ENCODE data around the gene ANKH.
"Not testable (repeated sequence)": the region's sequence is repeated elsewhere in the genome, so short reads cannot be mapped to it uniquely, and the experiment has no call there.

The ANKH gene

DNA sequence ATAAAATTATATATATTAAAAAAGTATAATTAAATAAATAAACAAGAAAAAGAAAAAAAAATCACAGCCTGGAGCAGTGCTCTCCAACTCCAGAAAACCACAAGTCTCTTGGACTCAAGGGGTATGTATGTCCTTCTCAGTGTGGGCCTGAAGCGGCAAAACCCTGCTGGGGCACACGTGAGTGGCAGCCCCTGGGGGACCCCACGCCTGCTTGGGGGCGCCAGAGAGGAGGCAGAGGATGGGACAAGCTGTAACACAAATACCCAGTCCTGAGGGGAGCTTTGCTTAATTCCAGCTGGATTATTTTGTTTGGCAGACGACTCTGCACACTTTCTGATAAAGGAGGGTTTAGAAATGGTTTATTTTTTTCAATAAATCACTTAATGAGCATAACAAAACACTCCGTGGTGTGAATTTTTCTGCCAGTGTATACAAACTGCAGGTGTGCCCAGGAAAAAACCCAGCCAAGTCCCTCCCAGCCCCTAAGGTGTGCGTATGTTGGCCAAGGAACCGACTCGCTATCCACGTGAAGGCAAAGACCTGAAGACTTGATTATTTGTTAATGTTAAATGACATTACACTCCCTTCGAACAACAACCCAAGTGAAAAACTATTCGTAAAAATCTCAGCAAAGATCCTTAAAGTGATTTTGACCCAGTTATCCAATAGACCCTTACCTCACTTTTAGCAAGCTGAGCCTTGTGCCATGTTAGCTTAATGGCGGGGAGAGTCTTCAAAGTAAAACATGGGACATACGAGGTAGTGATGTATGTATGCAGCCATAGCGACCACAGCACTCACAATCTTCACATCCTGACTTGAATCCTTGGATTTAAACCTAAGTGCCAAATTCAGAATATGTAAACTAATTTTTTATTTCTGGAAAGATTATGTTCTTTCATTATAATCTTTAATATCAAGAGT, 32.9 kb downstream of the ANKH start:
- Histone ChIP-seq H3K4me3 (ENCODE audit: low read length) (no peak overlapping the region), H3K4me1 (ENCODE audit: control insufficient read depth, insufficient read depth, low read length) (no peaks in the 10 kb centered on the region), H3K9me3 (replicated peaks; ENCODE audit: low read length) (no peaks in the 10 kb centered on the region), H3K36me3 (ENCODE audit: insufficient read depth, low read length) (no peaks in the 10 kb centered on the region), H3K4me2 (ENCODE audit: low read length) (no peak overlapping the region), H3K9ac (ENCODE audit: low read depth, low read length) (no peak overlapping the region), H3K27me3 (ENCODE audit: control insufficient read depth, insufficient read depth, low read length) (no peaks in the 10 kb centered on the region)

DNA sequence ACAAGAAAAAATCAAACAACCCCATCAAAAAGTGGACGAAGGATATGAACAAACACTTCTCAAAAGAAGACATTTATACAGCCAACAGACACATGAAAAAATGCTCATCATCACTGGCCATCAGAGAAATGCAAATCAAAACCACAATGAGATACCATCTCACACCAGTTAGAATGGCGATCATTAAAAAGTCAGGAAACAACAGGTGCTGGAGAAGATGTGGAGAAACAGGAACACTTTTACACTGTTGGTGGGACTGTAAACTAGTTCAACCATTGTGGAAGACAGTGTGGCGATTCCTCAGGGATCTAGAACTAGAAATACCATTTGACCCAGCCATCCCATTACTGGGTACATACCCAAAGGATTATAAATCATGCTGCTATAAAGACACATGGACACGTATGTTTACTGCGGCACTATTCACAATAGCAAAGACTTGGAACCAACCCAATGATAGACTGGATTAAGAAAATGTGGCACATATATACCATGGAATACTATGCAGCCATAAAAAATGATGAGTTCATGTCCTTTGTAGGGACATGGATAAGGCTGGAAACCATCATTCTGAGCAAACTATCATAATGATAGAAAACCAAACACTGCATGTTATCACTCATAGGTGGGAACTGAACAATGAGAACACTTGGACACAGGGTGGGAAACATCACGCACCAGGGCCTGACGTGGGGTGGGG, 34.0 kb downstream of the ANKH start:
- not testable (repeated sequence) for H3K4me1 ChIP-seq (ENCODE audit: control insufficient read depth, insufficient read depth, low read length); H3K9ac ChIP-seq (ENCODE audit: low read depth, low read length); H3K4me3 ChIP-seq (ENCODE audit: low read length)

DNA sequence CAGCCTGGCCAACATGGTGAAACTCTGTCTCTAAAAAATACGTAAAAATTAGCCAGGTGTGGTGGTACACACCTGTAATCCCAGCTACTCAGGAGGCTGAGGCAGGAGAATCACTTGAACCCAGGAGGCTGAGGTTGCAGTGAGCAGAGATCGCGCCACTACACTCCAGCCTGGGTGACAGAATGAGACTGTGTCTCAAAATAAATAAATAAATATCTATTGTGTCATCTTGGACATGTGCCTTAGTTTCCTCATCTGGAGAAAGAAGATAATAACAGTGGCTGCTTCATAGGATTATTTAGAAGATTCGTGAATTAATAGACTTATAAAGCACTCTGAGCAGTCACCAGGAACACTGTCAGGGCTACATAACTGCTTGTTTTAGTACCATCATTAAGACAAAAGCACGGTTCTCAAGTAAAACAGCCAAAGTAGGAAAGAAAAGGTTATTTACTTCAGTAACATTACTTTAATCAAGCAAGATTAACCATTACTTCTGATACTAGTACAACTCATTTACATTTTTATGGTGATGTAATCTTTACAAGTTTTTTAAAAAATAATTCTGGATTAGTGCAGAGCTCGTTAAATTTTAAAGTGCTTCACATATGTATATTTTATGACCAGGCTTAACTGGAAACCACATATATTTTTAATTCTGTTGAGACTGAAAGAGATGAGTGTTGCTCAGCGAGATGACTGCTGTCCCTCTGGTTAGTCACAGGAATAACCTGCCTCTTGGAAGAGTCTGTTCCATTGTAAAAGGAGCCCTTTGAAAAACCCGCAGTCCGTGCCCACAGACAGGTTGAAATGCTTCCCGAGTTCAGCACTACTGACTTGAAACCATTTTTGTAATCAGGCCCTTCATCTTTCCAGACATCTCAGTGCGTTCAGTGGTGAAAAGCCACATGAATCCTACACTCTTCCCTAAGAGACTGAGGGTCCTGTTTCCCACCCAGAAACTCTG, 36.7 kb downstream of the ANKH start:
- Histone ChIP-seq H3K9ac (ENCODE audit: low read depth, low read length) (no peak overlapping the region), H3K36me3 (ENCODE audit: insufficient read depth, low read length) (peaks cover under 1% of the 10 kb centered on the region), H3K4me3 (ENCODE audit: low read length) (no peak overlapping the region), H3K4me1 (ENCODE audit: control insufficient read depth, insufficient read depth, low read length) (peaks cover 9% of the 10 kb centered on the region), H3K27me3 (ENCODE audit: control insufficient read depth, insufficient read depth, low read length) (no peaks in the 10 kb centered on the region), H3K9me3 (replicated peaks; ENCODE audit: low read length) (no peaks in the 10 kb centered on the region), H3K4me2 (ENCODE audit: low read length) (no peak overlapping the region)

More for the DNA sequence above, 34.0 kb downstream of the ANKH start:
- H3K27me3 ChIP-seq (ENCODE audit: control insufficient read depth, insufficient read depth, low read length); H3K4me2 ChIP-seq (ENCODE audit: low read length); H3K9me3 ChIP-seq (replicated peaks; ENCODE audit: low read length); H3K36me3 ChIP-seq (ENCODE audit: insufficient read depth, low read length): not testable (repeated sequence)

DNA sequence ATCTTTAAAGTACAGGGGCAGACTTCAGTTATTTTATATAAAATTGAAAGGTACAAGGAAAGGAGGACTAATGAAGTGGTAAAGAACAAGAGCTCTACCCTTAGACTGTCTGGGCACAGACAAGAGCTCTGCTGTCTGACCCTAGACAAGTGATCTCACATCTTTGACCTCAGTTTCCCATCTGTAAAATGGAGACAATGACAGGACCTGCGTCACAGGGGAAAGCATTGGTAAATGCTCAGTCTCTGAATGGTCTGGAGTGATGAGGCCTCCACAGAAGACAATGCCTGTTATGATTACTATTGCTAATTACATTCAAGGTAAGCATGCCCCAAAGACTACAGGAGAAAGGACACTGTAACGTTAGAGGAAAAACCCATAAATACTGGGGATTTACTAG, 37.5 kb downstream of the ANKH start:
- Histone ChIP-seq H3K4me3 (ENCODE audit: low read length) (no peak overlapping the region), H3K4me1 (ENCODE audit: control insufficient read depth, insufficient read depth, low read length) (peaks cover 14% of the 10 kb centered on the region), H3K4me2 (ENCODE audit: low read length) (no peak overlapping the region), H3K27me3 (ENCODE audit: control insufficient read depth, insufficient read depth, low read length) (no peaks in the 10 kb centered on the region), H3K9ac (ENCODE audit: low read depth, low read length) (no peak overlapping the region), H3K9me3 (replicated peaks; ENCODE audit: low read length) (no peaks in the 10 kb centered on the region), H3K36me3 (ENCODE audit: insufficient read depth, low read length) (peaks cover 3% of the 10 kb centered on the region)

DNA sequence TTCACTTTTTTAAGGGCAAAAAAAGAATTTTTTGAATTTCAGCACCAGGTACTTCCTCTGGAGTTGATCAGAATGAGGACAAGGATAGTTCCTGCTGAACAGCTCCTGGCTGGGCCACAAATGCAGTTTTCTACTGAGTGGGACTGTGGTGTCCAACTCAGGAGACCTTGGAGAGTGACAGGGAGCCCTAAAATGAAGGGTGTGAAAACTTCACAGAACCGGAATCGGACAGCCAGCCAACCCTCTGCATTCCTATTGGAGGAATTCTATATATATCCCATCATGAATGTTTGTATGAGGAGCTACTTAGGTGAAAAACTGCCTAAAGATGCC, 40.6 kb downstream of the ANKH start:
- Histone ChIP-seq H3K9ac (ENCODE audit: low read depth, low read length) (no peak overlapping the region), H3K9me3 (replicated peaks; ENCODE audit: low read length) (no peaks in the 10 kb centered on the region), H3K4me2 (ENCODE audit: low read length) (no peak overlapping the region), H3K36me3 (ENCODE audit: insufficient read depth, low read length) (peaks cover 8% of the 10 kb centered on the region), H3K4me3 (ENCODE audit: low read length) (no peak overlapping the region), H3K27me3 (ENCODE audit: control insufficient read depth, insufficient read depth, low read length) (no peaks in the 10 kb centered on the region), H3K4me1 (ENCODE audit: control insufficient read depth, insufficient read depth, low read length) (peaks cover 14% of the 10 kb centered on the region)

DNA sequence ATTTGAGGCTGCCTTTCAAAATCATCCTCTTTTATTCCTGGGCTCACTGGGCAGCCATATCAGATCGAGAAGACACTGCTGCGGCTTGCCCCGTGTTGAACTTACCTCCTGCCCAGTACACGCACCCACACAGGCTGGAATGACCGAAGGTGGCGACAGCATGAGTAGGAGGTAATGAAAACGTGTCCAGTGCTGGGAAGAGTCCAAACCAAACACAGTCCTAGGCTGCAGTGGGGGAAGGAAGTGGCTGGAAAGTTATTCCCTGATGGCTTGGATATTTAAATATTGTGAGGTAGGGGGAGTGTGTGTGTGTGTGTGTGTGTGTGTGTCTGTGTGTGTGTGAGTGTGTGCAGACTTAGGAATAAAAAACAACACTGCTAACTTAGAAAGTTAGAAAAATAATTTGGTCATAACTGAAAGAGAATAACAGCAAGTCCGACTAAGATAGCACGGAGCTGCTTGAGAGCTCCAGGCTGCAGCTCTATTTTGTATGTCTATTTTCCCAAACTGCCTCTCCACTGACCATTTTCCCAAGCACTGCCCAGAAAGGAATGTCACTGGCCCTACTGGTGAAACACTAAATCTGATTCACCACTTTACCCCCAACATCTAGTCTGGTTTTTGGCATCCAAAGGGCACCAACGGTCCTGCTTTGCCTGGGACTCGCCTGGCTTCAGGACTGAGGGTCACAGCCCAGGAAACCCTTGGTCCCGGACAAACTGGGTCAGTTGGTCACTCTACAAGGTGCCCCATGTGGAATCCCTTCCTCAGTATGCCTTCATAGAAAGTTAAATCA, 41.2 kb downstream of the ANKH start:
- Histone ChIP-seq H3K9ac (ENCODE audit: low read depth, low read length) (no peak overlapping the region), H3K27me3 (ENCODE audit: control insufficient read depth, insufficient read depth, low read length) (no peaks in the 10 kb centered on the region), H3K4me1 (ENCODE audit: control insufficient read depth, insufficient read depth, low read length) (peaks cover 14% of the 10 kb centered on the region), H3K4me3 (ENCODE audit: low read length) (no peak overlapping the region), H3K9me3 (replicated peaks; ENCODE audit: low read length) (no peaks in the 10 kb centered on the region), H3K4me2 (ENCODE audit: low read length) (no peak overlapping the region), H3K36me3 (ENCODE audit: insufficient read depth, low read length) (peaks cover 8% of the 10 kb centered on the region)

DNA sequence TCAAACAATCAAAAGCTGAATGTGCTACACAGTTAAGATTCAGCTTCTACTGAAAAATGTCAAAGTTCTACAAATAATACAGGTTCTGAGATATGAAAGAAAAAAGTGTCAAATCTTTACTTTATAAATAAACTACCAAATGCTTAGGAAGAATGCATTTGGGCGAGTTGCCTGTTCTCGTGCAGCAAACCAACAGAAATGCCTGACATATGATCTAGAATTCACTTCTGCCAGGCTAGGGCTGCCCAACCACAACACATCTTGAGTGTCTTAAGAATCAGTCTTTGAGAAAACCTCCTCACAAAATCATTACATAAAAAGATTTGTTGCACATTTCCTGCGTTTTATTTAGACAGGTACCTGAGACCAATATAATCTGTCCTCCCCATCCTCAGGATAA, 42.2 kb downstream of the ANKH start:
- no peaks in the 10 kb centered on the region for H3K9me3 ChIP-seq (replicated peaks; ENCODE audit: low read length)
- peaks cover 8% of the 10 kb centered on the region for H3K36me3 ChIP-seq (ENCODE audit: insufficient read depth, low read length)
- no peak overlapping the region for H3K4me2 ChIP-seq (ENCODE audit: low read length)
- no peak overlapping the region for H3K9ac ChIP-seq (ENCODE audit: low read depth, low read length)
- no peak overlapping the region for H3K4me3 ChIP-seq (ENCODE audit: low read length)
- H3K4me1 ChIP-seq (ENCODE audit: control insufficient read depth, insufficient read depth, low read length), result peaks cover 14% of the 10 kb centered on the region
- no peaks in the 10 kb centered on the region for H3K27me3 ChIP-seq (ENCODE audit: control insufficient read depth, insufficient read depth, low read length)

DNA sequence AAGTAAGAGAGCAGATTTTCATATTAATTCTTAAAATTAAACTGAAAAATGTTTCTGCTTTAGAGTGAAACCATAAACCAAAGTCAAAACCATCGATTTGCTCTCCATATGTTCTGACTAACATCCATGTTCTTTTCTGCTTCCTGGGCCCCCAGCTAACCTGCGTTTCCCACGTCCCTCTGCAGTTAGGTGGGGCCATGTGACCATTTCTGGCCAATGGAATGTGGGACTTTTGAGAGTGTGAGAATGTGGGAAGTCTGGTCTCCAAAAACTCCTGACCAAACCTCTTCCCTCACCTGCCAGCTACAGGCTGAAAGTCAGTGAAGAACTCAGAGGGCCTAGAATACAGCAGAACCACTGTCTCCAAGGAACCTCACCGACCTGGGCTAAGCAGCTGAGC, 44.9 kb downstream of the ANKH start:
- Histone ChIP-seq H3K4me3 (ENCODE audit: low read length) (no peak overlapping the region), H3K4me1 (ENCODE audit: control insufficient read depth, insufficient read depth, low read length) (peaks cover 34% of the 10 kb centered on the region), H3K36me3 (ENCODE audit: insufficient read depth, low read length) (peaks cover 8% of the 10 kb centered on the region), H3K4me2 (ENCODE audit: low read length) (no peak overlapping the region), H3K9ac (ENCODE audit: low read depth, low read length) (no peak overlapping the region), H3K9me3 (replicated peaks; ENCODE audit: low read length) (no peaks in the 10 kb centered on the region), H3K27me3 (ENCODE audit: control insufficient read depth, insufficient read depth, low read length) (no peaks in the 10 kb centered on the region)

DNA sequence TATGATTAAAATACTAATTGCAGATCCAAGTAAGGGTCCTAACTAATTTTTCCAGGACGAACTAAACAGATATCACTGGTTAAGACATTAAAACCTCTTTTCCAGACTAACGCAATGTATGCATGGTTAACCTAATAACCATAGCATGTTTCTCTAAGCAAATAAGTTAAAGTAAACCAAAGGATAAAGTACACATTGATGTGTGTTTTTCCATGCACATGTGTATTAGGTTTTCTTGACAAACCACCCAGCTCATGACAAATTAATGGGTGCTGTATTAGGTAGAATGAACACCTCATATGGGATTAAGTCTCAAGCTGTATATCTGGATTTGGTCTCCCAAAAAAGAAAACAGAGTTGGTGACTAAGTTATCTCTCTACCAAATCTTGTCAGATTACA, 45.6 kb downstream of the ANKH start:
- no peak overlapping the region for H3K4me2 ChIP-seq (ENCODE audit: low read length)
- H3K9ac ChIP-seq (ENCODE audit: low read depth, low read length), result no peak overlapping the region
- no peaks in the 10 kb centered on the region for H3K9me3 ChIP-seq (replicated peaks; ENCODE audit: low read length)
- peaks cover 41% of the 10 kb centered on the region for H3K4me1 ChIP-seq (ENCODE audit: control insufficient read depth, insufficient read depth, low read length)
- no peaks in the 10 kb centered on the region for H3K27me3 ChIP-seq (ENCODE audit: control insufficient read depth, insufficient read depth, low read length)
- H3K36me3 ChIP-seq (ENCODE audit: insufficient read depth, low read length), result peaks cover 8% of the 10 kb centered on the region
- no peak overlapping the region for H3K4me3 ChIP-seq (ENCODE audit: low read length)

DNA sequence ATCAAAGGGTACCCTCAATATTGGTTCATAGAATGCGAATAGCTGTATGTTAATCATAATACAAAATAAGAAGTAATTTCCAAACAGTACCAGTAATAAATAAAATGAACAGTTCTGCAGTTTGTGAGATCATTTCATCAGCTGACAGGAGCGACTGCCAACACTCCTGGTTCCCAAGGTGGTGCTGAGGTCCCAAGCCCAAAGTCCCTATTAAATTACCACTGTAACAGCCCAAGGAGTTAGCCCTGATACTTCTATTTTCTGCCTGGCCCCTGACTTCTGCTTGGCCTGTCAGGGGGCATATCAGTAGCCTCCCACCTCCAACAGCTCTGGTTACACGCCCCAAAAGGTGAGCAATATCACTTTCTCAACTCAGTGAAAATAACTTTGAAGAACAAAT, 47.1 kb downstream of the ANKH start:
- H3K27me3 ChIP-seq (ENCODE audit: control insufficient read depth, insufficient read depth, low read length), result no peaks in the 10 kb centered on the region
- H3K4me1 ChIP-seq (ENCODE audit: control insufficient read depth, insufficient read depth, low read length), result peaks cover 32% of the 10 kb centered on the region
- H3K9ac ChIP-seq (ENCODE audit: low read depth, low read length), result no peak overlapping the region
- peaks cover 4% of the 10 kb centered on the region for H3K36me3 ChIP-seq (ENCODE audit: insufficient read depth, low read length)
- H3K4me2 ChIP-seq (ENCODE audit: low read length), result no peak overlapping the region
- no peak overlapping the region for H3K4me3 ChIP-seq (ENCODE audit: low read length)
- no peaks in the 10 kb centered on the region for H3K9me3 ChIP-seq (replicated peaks; ENCODE audit: low read length)

Data from skeletal muscle satellite cell (primary cell).